HUDEP-2 (cell line): Measurements from ENCODE around the gene IMPG2.

Experiments
- DNase-seq, 76 experiments: peaks; one replicate each; lab custom pipeline; 2025; ENCODE audit not compliant: unreplicated experiment in 76 of 76; lab: John Stamatoyannopoulos, UW

The IMPG2 gene

GRCh38 chr3:101243285-101244211 lies 76.8 kb downstream of the IMPG2 start:
- DNase-seq = no peak

GRCh38 chr3:101240719-101241399 lies 79.5 kb downstream of the IMPG2 start:
- DNase-seq = no peak

GRCh38 chr3:101235048-101235447 lies 85.3 kb downstream of the IMPG2 start:
- DNase-seq = no peak

GRCh38 chr3:101230618-101231017 lies 89.8 kb downstream of the IMPG2 start:
- DNase-seq = no peak

- no peak for DNase-seq
Observed at GRCh38 chr3:101229681-101230080, 90.7 kb downstream of the IMPG2 start.

GRCh38 chr3:101228441-101228840 lies 91.9 kb downstream of the IMPG2 start:
- no peak for DNase-seq

- DNase-seq = no peak
Observed at GRCh38 chr3:101224739-101225138, 95.6 kb downstream of the IMPG2 start.

- no peak for DNase-seq
Observed at GRCh38 chr3:101223016-101223415, 97.4 kb downstream of the IMPG2 start.

GRCh38 chr3:101219842-101220560 lies 100.4 kb downstream of the IMPG2 start:
- no peak for DNase-seq

- DNase-seq = no peak
Observed at GRCh38 chr3:101217472-101218245, 102.7 kb downstream of the IMPG2 start.

- DNase-seq = no peak
Observed at GRCh38 chr3:101216710-101217465, 103.5 kb downstream of the IMPG2 start.

GRCh38 chr3:101212730-101213129 lies 107.6 kb downstream of the IMPG2 start:
- no peak for DNase-seq

- DNase-seq = no peak
Observed at GRCh38 chr3:101204246-101204645, 116.1 kb downstream of the IMPG2 start.

- DNase-seq = no peak
Observed at GRCh38 chr3:101203411-101203810, 117.0 kb downstream of the IMPG2 start.

- DNase-seq = no peak
Observed at GRCh38 chr3:101202640-101203039, 117.7 kb downstream of the IMPG2 start.

- DNase-seq = peak in 30 of 76 experiments; percentile 2 to 66 (median 30)
Observed at GRCh38 chr3:101200461-101200860, 119.9 kb downstream of the IMPG2 start.

GRCh38 chr3:101195951-101196713 lies 124.2 kb downstream of the IMPG2 start:
- DNase-seq = peak in 7 of 76 experiments; percentile 3 to 25 (median 7)

- no peak for DNase-seq
Observed at GRCh38 chr3:101194392-101194791, 126.0 kb downstream of the IMPG2 start.

- DNase-seq = no peak
Observed at GRCh38 chr3:101193957-101194356, 126.4 kb downstream of the IMPG2 start.
